ENCODE measurements around the gene ITGA3. TPM values are rescaled to one million over a fixed set of nuclear protein-coding genes. Genes with fewer than 3 reads are reported as not detected.

The ITGA3 gene
- total RNA-seq, 1 experiment from 2014 or later = 539 TPM

GRCh38 chr17:50090071-50090470 is 34.2 kb downstream of the ITGA3 start:
- H3K27me3 Mint-ChIP-seq (ENCODE audit: unreplicated experiment) = no peaks in the 10 kb centered on the region
- H3K9me3 Mint-ChIP-seq (ENCODE audit: low read depth, unreplicated experiment) = no peaks in the 10 kb centered on the region
- H3K36me3 Mint-ChIP-seq (ENCODE audit: insufficient read depth, unreplicated experiment) = peaks cover 91% of the 10 kb centered on the region
- intact Hi-C loops (cut with micrococcal nuclease; ENCODE audit: unreplicated experiment) = loop anchor here (5.0 kb wide), 1 partner anchor 33 kb away; the partner anchor contains the start of gene ITGA3
- CTCF ChIA-PET = no interaction called here
- H3K27ac Mint-ChIP-seq (ENCODE audit: unreplicated experiment) = peak overlapping the region; percentile 65
- DNase-seq = no peak
- H3K4me1 Mint-ChIP-seq (ENCODE audit: low read depth, unreplicated experiment) = peaks cover 21% of the 10 kb centered on the region
- H3K4me3 Mint-ChIP-seq (ENCODE audit: low read depth, unreplicated experiment) = no peak overlapping the region
- TF ChIP-seq CTCF (IDR thresholded peaks at IDR 0.05; ENCODE audit: unreplicated experiment) = no peak
- BruUV-seq (replicated peaks) = TSS peak; percentile 71

GRCh38 chr17:50090971-50091917 is 35.3 kb downstream of the ITGA3 start:
- CTCF ChIA-PET = interaction anchor here (1.1 to 3.8 kb wide), 3 partner anchors 27 to 64 kb away, joined by 4 to 34 read pairs (median 4); no protein-coding TSS in a partner anchor
- H3K4me3 Mint-ChIP-seq (ENCODE audit: low read depth, unreplicated experiment) = no peak overlapping the region
- H3K36me3 Mint-ChIP-seq (ENCODE audit: insufficient read depth, unreplicated experiment) = peaks cover 99% of the 10 kb centered on the region
- peak overlapping the region; percentile 65 for H3K27ac Mint-ChIP-seq (ENCODE audit: unreplicated experiment)
- no peaks in the 10 kb centered on the region for H3K9me3 Mint-ChIP-seq (ENCODE audit: low read depth, unreplicated experiment)
- no TSS peak for BruUV-seq (replicated peaks)
- intact Hi-C loops (cut with micrococcal nuclease; ENCODE audit: unreplicated experiment) = loop anchor here (5.0 kb wide), 1 partner anchor 34 kb away; the partner anchor contains the start of gene ITGA3
- no peak for TF ChIP-seq CTCF (IDR thresholded peaks at IDR 0.05; ENCODE audit: unreplicated experiment)
- H3K4me1 Mint-ChIP-seq (ENCODE audit: low read depth, unreplicated experiment) = peaks cover 33% of the 10 kb centered on the region
- H3K27me3 Mint-ChIP-seq (ENCODE audit: unreplicated experiment) = no peaks in the 10 kb centered on the region
- DNase-seq = no peak

- Mint-ChIP-seq H3K36me3 (ENCODE audit: insufficient read depth, unreplicated experiment) (peaks cover 93% of the 10 kb centered on the region), H3K27me3 (ENCODE audit: unreplicated experiment) (no peaks in the 10 kb centered on the region), H3K4me3 (ENCODE audit: low read depth, unreplicated experiment) (no peak overlapping the region), H3K4me1 (ENCODE audit: low read depth, unreplicated experiment) (peaks cover 33% of the 10 kb centered on the region), H3K27ac (ENCODE audit: unreplicated experiment) (peak overlapping the region; percentile 34), H3K9me3 (ENCODE audit: low read depth, unreplicated experiment) (no peaks in the 10 kb centered on the region)
- CTCF ChIA-PET = interaction anchor here (0.6 to 3.8 kb wide), 5 partner anchors 28 to 254 kb away, joined by 3 to 34 read pairs (median 4); partner anchors contain the start of gene XYLT2
- TF ChIP-seq CTCF (IDR thresholded peaks at IDR 0.05; ENCODE audit: unreplicated experiment) = no peak
- intact Hi-C loops (cut with micrococcal nuclease; ENCODE audit: unreplicated experiment) = loop anchor here (5.0 kb wide), 1 partner anchor 35 kb away; the partner anchor contains the start of gene ITGA3
- DNase-seq = no peak
- BruUV-seq (replicated peaks) = no TSS peak
Observed at GRCh38 chr17:50091918-50092285, 36.0 kb downstream of the ITGA3 start.

- Mint-ChIP-seq H3K27me3 (ENCODE audit: unreplicated experiment) (no peaks in the 10 kb centered on the region), H3K27ac (ENCODE audit: unreplicated experiment) (peak overlapping the region; percentile 89), H3K36me3 (ENCODE audit: insufficient read depth, unreplicated experiment) (peaks cover 80% of the 10 kb centered on the region), H3K4me3 (ENCODE audit: low read depth, unreplicated experiment) (no peak overlapping the region), H3K9me3 (ENCODE audit: low read depth, unreplicated experiment) (no peaks in the 10 kb centered on the region), H3K4me1 (ENCODE audit: low read depth, unreplicated experiment) (peaks cover 34% of the 10 kb centered on the region)
- intact Hi-C loops (cut with micrococcal nuclease; ENCODE audit: unreplicated experiment) = loop anchor here (5.0 kb wide), 1 partner anchor 36 kb away; the partner anchor contains the start of gene ITGA3
- no TSS peak for BruUV-seq (replicated peaks)
- no peak for TF ChIP-seq CTCF (IDR thresholded peaks at IDR 0.05; ENCODE audit: unreplicated experiment)
- no peak for DNase-seq
- CTCF ChIA-PET = interaction anchor here (0.9 to 3.8 kb wide), 7 partner anchors 13 to 177 kb away, joined by 3 to 34 read pairs (median 7); partner anchors contain the start of gene ITGA3
Observed at GRCh38 chr17:50093246-50093645, 37.3 kb downstream of the ITGA3 start.
